ENCODE measurements around the gene EPPIN. TPM values are rescaled to one million over a fixed set of nuclear protein-coding genes. Genes with fewer than 3 reads are reported as not detected.
A peak's percentile ranks its signal among the peaks of the same experiment; 100 is the strongest.
"Not testable (repeated sequence)": the region's sequence is repeated elsewhere in the genome, so short reads cannot be mapped to it uniquely, and the experiment has no call there.

Gene EPPIN
- total RNA-seq, 1 donor = not detected

- no peak for TF ChIP-seq CTCF (IDR thresholded peaks at IDR 0.05; ENCODE audit: insufficient read depth, low read depth, low read length)
- no peak for DNase-seq (ENCODE audit: low read depth)
- H3K4me3 ChIP-seq (ENCODE audit: low read depth, low read length) = no peak overlapping the region
Measured at GRCh38 chr20:45583502-45583901, 36.3 kb upstream of the EPPIN start.

GRCh38 chr20:45581702-45582101 lies 34.5 kb upstream of the EPPIN start:
- no peak for DNase-seq (ENCODE audit: low read depth)
- no peak overlapping the region for H3K4me3 ChIP-seq (ENCODE audit: low read depth, low read length)
- no peak for TF ChIP-seq CTCF (IDR thresholded peaks at IDR 0.05; ENCODE audit: insufficient read depth, low read depth, low read length)

- no peak within 1 kb of the TSS for H3K4me3 ChIP-seq (ENCODE audit: low read depth, low read length)
- DNase-seq (ENCODE audit: low read depth) = no peak
- no peak for TF ChIP-seq CTCF (IDR thresholded peaks at IDR 0.05; ENCODE audit: insufficient read depth, low read depth, low read length)
Measured at GRCh38 chr20:45579184-45579583, 32.0 kb upstream of the EPPIN start, which contains the start of gene WFDC8. TSS of gene WFDC8 (minus strand) at chr20:45579284. CDS start at chr20:45579247, 37 bp downstream.

GRCh38 chr20:45578231-45578630 lies 31.0 kb upstream of the EPPIN start:
- TF ChIP-seq CTCF (IDR thresholded peaks at IDR 0.05; ENCODE audit: insufficient read depth, low read depth, low read length) = no peak
- DNase-seq (ENCODE audit: low read depth) = no peak
- no peak overlapping the region for H3K4me3 ChIP-seq (ENCODE audit: low read depth, low read length)

GRCh38 chr20:45576995-45577394 lies 29.8 kb upstream of the EPPIN start:
- H3K4me3 ChIP-seq (ENCODE audit: low read depth, low read length) = no peak overlapping the region
- peak; percentile 16 for DNase-seq (ENCODE audit: low read depth)
- TF ChIP-seq CTCF (IDR thresholded peaks at IDR 0.05; ENCODE audit: insufficient read depth, low read depth, low read length) = no peak

GRCh38 chr20:45575931-45576330 lies 28.7 kb upstream of the EPPIN start:
- no peak for DNase-seq (ENCODE audit: low read depth)
- H3K4me3 ChIP-seq (ENCODE audit: low read depth, low read length) = no peak overlapping the region
- TF ChIP-seq CTCF (IDR thresholded peaks at IDR 0.05; ENCODE audit: insufficient read depth, low read depth, low read length) = no peak

- not testable (repeated sequence) for DNase-seq (ENCODE audit: low read depth); H3K4me3 ChIP-seq (ENCODE audit: low read depth, low read length)
Measured at GRCh38 chr20:45569650-45570049, 22.4 kb upstream of the EPPIN start.
